GM21390 (cell line): ENCODE measurements around the gene ADAM11.

ENCODE experiments used
- ATAC-seq: cut with Tn5 transposase; IDR thresholded peaks from one replicate; pipeline ENCODE4 v1.9.1; 2021; ENCODE audit not compliant: unreplicated experiment

Gene ADAM11

DNA sequence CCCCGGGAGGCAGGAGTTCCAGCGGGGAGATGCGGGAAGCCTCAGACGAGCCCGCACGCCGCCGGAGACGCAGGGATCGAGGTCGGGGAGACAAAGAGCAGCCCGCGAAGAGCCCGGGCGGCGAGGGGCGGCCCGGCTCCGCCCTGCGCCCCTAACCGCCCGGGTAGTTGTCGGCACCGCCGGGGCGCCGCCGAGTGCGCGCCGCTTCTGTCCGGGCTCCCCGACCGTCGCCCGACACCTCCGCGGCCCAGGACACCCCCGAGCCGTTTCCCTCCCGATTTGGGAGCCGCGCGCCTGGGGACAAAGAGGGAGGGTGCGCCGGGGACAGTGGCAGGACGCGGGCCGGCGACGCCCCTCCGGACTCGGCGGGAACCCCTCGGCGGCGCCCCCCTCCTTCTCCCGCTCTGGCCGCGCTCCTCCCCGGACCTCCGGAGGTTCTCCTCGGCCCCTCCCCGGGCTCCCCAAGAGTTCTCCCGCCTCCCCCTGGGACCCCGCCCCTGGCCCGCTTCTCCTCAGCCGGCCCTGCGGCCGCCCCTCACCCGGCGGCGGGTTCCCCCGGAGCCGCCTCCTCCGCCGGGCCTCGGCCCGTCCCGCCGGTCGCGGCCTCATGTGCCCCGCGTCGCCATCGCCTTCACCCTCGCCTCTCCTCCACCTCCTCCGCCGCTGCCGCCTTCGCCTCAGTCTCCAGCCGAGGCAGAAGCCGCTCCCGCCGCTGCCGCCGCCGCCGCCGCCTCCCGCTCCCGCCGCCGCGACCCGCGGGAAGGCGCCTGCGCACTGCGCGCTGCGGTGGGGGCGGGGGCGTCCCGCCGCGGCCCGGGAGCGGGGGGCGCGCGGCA lies 71.0 kb downstream of the ADAM11 start, which contains the start of gene GJC1:
Gene GJC1, minus strand, starts transcription at position 765 of the 836 bp plus-strand sequence. CDS start 24,470 bp downstream, outside the sequence.
- no peak for ATAC-seq

- ATAC-seq, result no peak
Measured at GRCh38 chr17:44830359-44831288, 71.8 kb downstream of the ADAM11 start.

- ATAC-seq, result no peak
Measured at GRCh38 chr17:44831371-44831770, 72.6 kb downstream of the ADAM11 start.
